WTC11 (cell line): Measurements from ENCODE around the gene ITPR1. TPM values are rescaled to one million over a fixed set of nuclear protein-coding genes. Genes with fewer than 3 reads are reported as not detected.

Experiments used
- ATAC-seq: fragments of 200-7000 bp; cut with Tn5 transposase; 2 replicates; pipeline ENCODE4 v1.10.0; 2021; ENCODE audit warnings: mild to moderate bottlenecking, moderate library complexity
- CTCF ChIA-PET: fragments of 300-600 bp; sonication (Branson Sonifier 250); formaldehyde crosslinking; loops from one replicate; lab custom pipeline; 2021; ENCODE audit warnings: antibody characterized with exemption; lab: Charles Lee
- POLR2A ChIA-PET: fragments of 350-600 bp; sonication (Branson Sonifier 250); formaldehyde crosslinking; loops from one replicate; lab custom pipeline; 2021; ENCODE audit warnings: antibody characterized with exemption; lab: Charles Lee
- DNase-seq: peaks from one replicate; pipeline ENCODE4 v3.0.0; 2021; ENCODE audit warnings: low spot score
- H3K27ac Mint-ChIP-seq: 2 replicates; pipeline ENCODE4 v1.8.0; 2021; ENCODE audit warnings: mixed read lengths
- H3K27me3 Mint-ChIP-seq: 2 replicates; pipeline ENCODE4 v1.8.0; 2021; ENCODE audit warnings: low read depth, mild to moderate bottlenecking, moderate library complexity, mixed read lengths
- H3K36me3 Mint-ChIP-seq: 2 replicates; pipeline ENCODE4 v1.8.0; 2021; ENCODE audit warnings: mixed read lengths
- H3K4me1 Mint-ChIP-seq: 2 replicates; pipeline ENCODE4 v1.8.0; 2022; ENCODE audit warnings: mixed read lengths
- H3K4me3 Mint-ChIP-seq: 2 replicates; pipeline ENCODE4 v1.8.0; 2021; ENCODE audit warnings: mild to moderate bottlenecking, moderate library complexity, mixed read lengths
- H3K9me3 Mint-ChIP-seq: 2 replicates; pipeline ENCODE4 v1.8.0; 2021; ENCODE audit warnings: mixed read lengths
- ATF2 ChIP-seq: sonication (generic); formaldehyde crosslinking; IDR thresholded peaks from 2 replicates; pipeline ENCODE4 v1.8.1; 2022; ENCODE audit warnings: low read depth, missing genetic modification reagents, borderline replicate concordance
- CDX4 ChIP-seq: fragments of 250-450 bp; sonication (Bioruptor Pico); IDR thresholded peaks from 2 replicates; pipeline ENCODE4 v1.9.0; 2021; ENCODE audit warnings: moderate library complexity, mild to moderate bottlenecking, inconsistent platforms, borderline replicate concordance
- E2F4 ChIP-seq: sonication (generic); formaldehyde crosslinking; IDR thresholded peaks from 2 replicates; pipeline ENCODE4 v1.8.1; 2022; ENCODE audit warnings: low read depth, mild to moderate bottlenecking, moderate library complexity, missing genetic modification reagents, borderline replicate concordance
- E2F5 ChIP-seq: sonication (generic); formaldehyde crosslinking; IDR thresholded peaks from 2 replicates; pipeline ENCODE4 v1.8.1; 2022; ENCODE audit warnings: mild to moderate bottlenecking, moderate library complexity, missing genetic modification reagents
- EMX1 ChIP-seq: fragments of 250-450 bp; sonication (Bioruptor Pico); IDR thresholded peaks from 2 replicates; pipeline ENCODE4 v1.8.0; 2021; ENCODE audit warnings: mild to moderate bottlenecking
- FOXJ3 ChIP-seq: sonication (generic); formaldehyde crosslinking; IDR thresholded peaks from 2 replicates; pipeline ENCODE4 v1.9.0; 2021; ENCODE audit warnings: missing genetic modification reagents, mild to moderate bottlenecking, borderline replicate concordance
- FOXP1 ChIP-seq: sonication (generic); formaldehyde crosslinking; IDR thresholded peaks from 2 replicates; pipeline ENCODE4 v1.8.0; 2022; ENCODE audit warnings: missing genetic modification reagents, mild to moderate bottlenecking, moderate library complexity, borderline replicate concordance
- NFYB ChIP-seq: sonication (generic); formaldehyde crosslinking; conservative IDR thresholded peaks from 2 replicates; pipeline ENCODE4 v1.8.0; 2022; ENCODE audit warnings: low read depth, missing genetic modification reagents
- STAT6 ChIP-seq: sonication (generic); formaldehyde crosslinking; conservative IDR thresholded peaks from 2 replicates; pipeline ENCODE4 v1.8.1; 2023; ENCODE audit warnings: mild to moderate bottlenecking, low read depth, missing genetic modification reagents, moderate library complexity
- TCF7 ChIP-seq: sonication (generic); formaldehyde crosslinking; IDR thresholded peaks from 2 replicates; pipeline ENCODE4 v1.8.0; 2022; ENCODE audit warnings: mild to moderate bottlenecking, low read depth, missing genetic modification reagents, moderate library complexity
- USF2 ChIP-seq: sonication (generic); formaldehyde crosslinking; IDR thresholded peaks from 2 replicates; pipeline ENCODE4 v1.8.1; 2023; ENCODE audit warnings: mild to moderate bottlenecking, missing genetic modification reagents, moderate library complexity
- ZBTB21 ChIP-seq: sonication (generic); formaldehyde crosslinking; IDR thresholded peaks from 2 replicates; pipeline ENCODE4 v1.8.1; 2023; ENCODE audit warnings: mild to moderate bottlenecking, missing genetic modification reagents, borderline replicate concordance
- ZNF138 ChIP-seq: sonication (generic); formaldehyde crosslinking; conservative IDR thresholded peaks from 2 replicates; pipeline ENCODE4 v1.8.1; 2022; ENCODE audit warnings: mild to moderate bottlenecking, moderate library complexity, missing genetic modification reagents
- ZNF425 ChIP-seq: fragments of 250-450 bp; sonication (Bioruptor Pico); conservative IDR thresholded peaks from 2 replicates; pipeline ENCODE4 v1.9.0; 2021; ENCODE audit warnings: mild to moderate bottlenecking
- total RNA-seq: library from RNA; stranded (reverse); gene quantifications from 3 replicates; pipeline ENCODE4 v1.2.3, GENCODE V29; 2021
- TF ChIP-seq, protein P1 (sequence below): fragments of 250-450 bp; sonication (Bioruptor Pico); IDR thresholded peaks from 2 replicates; pipeline ENCODE4 v1.9.0; 2021; ENCODE audit warnings: mild to moderate bottlenecking, borderline replicate concordance
- TF ChIP-seq, protein P2 (sequence below): sonication (generic); formaldehyde crosslinking; IDR thresholded peaks from 2 replicates; pipeline ENCODE4 v1.8.1; 2023; ENCODE audit warnings: mild to moderate bottlenecking, moderate library complexity, missing genetic modification reagents

ITPR1 gene
- total RNA-seq, 1 experiment from 2014 or later: 11.8 TPM

GRCh38 chr3:4688411-4688810, 195.3 kb downstream of the ITPR1 start:
- no peak for DNase-seq
- no peaks in the 10 kb centered on the region for H3K27me3 Mint-ChIP-seq
- peaks cover 21% of the 10 kb centered on the region for H3K36me3 Mint-ChIP-seq
- H3K9me3 Mint-ChIP-seq: peaks cover 11% of the 10 kb centered on the region
- CTCF ChIA-PET: no interaction called here
- POLR2A ChIA-PET: no interaction called here
- H3K4me1 Mint-ChIP-seq: peaks cover 16% of the 10 kb centered on the region
- no peak overlapping the region; the same call in 1 of the 2 replicates for H3K27ac Mint-ChIP-seq
- TF ChIP-seq FOXP1 (CRISPR knock-in tag) (no peak), STAT6 (CRISPR knock-in tag) (no peak), E2F4 (CRISPR knock-in tag) (no peak), FOXJ3 (CRISPR knock-in tag) (no peak), NFYB (CRISPR knock-in tag) (no peak), EMX1 (CRISPR knock-in tag) (no peak), ZNF425 (CRISPR knock-in tag) (no peak)
- no peak; the same call in 1 of the 2 replicates for ATAC-seq
- H3K4me3 Mint-ChIP-seq: no peak overlapping the region

DNA sequence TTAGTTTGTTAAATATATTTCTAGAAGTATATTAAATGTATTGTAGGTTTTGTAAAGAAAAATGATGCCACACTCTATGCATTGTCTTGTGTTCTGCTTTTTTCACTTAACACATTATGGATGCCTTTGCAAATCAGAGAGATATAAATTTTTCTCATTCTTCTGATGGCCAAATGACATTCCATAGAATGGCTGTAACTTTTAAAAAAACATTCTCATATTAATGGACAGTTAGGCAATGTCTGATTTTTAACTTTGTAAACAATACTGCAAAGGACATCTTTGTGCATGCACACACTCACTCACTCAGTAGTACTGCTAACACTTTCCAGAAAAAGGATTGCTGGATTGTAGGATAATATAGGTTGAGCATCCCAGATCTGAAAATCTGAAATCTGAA, 195.9 kb downstream of the ITPR1 start:
- Mint-ChIP-seq H3K9me3 (peaks cover 11% of the 10 kb centered on the region), H3K36me3 (peaks cover 21% of the 10 kb centered on the region), H3K4me3 (no peak overlapping the region), H3K27ac (no peak overlapping the region), H3K4me1 (peaks cover 16% of the 10 kb centered on the region), H3K27me3 (no peaks in the 10 kb centered on the region)
- DNase-seq (no peak), ATAC-seq (no peak)
- ChIA-PET POLR2A (no interaction called here), CTCF (no interaction called here)
- TF ChIP-seq, protein P1, sequence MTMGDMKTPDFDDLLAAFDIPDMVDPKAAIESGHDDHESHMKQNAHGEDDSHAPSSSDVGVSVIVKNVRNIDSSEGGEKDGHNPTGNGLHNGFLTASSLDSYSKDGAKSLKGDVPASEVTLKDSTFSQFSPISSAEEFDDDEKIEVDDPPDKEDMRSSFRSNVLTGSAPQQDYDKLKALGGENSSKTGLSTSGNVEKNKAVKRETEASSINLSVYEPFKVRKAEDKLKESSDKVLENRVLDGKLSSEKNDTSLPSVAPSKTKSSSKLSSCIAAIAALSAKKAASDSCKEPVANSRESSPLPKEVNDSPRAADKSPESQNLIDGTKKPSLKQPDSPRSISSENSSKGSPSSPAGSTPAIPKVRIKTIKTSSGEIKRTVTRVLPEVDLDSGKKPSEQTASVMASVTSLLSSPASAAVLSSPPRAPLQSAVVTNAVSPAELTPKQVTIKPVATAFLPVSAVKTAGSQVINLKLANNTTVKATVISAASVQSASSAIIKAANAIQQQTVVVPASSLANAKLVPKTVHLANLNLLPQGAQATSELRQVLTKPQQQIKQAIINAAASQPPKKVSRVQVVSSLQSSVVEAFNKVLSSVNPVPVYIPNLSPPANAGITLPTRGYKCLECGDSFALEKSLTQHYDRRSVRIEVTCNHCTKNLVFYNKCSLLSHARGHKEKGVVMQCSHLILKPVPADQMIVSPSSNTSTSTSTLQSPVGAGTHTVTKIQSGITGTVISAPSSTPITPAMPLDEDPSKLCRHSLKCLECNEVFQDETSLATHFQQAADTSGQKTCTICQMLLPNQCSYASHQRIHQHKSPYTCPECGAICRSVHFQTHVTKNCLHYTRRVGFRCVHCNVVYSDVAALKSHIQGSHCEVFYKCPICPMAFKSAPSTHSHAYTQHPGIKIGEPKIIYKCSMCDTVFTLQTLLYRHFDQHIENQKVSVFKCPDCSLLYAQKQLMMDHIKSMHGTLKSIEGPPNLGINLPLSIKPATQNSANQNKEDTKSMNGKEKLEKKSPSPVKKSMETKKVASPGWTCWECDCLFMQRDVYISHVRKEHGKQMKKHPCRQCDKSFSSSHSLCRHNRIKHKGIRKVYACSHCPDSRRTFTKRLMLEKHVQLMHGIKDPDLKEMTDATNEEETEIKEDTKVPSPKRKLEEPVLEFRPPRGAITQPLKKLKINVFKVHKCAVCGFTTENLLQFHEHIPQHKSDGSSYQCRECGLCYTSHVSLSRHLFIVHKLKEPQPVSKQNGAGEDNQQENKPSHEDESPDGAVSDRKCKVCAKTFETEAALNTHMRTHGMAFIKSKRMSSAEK: no peak
- TF ChIP-seq ZBTB21 (CRISPR knock-in tag) (no peak), ZNF138 (CRISPR knock-in tag) (no peak), NFYB (CRISPR knock-in tag) (no peak), CDX4 (CRISPR knock-in tag) (no peak), USF2 (no peak), ATF2 (CRISPR knock-in tag) (no peak), TCF7 (CRISPR knock-in tag) (no peak), E2F5 (CRISPR knock-in tag) (no peak)
- TF ChIP-seq, protein P2, sequence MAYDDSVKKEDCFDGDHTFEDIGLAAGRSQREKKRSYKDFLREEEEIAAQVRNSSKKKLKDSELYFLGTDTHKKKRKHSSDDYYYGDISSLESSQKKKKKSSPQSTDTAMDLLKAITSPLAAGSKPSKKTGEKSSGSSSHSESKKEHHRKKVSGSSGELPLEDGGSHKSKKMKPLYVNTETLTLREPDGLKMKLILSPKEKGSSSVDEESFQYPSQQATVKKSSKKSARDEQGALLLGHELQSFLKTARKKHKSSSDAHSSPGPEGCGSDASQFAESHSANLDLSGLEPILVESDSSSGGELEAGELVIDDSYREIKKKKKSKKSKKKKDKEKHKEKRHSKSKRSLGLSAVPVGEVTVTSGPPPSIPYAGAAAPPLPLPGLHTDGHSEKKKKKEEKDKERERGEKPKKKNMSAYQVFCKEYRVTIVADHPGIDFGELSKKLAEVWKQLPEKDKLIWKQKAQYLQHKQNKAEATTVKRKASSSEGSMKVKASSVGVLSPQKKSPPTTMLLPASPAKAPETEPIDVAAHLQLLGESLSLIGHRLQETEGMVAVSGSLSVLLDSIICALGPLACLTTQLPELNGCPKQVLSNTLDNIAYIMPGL (CRISPR knock-in tag): no peak
